ENCODE data around the gene IBA57. TPM values are rescaled to one million over a fixed set of nuclear protein-coding genes. Genes with fewer than 3 reads are reported as not detected.
"Not testable (repeated sequence)": the region's sequence is repeated elsewhere in the genome, so short reads cannot be mapped to it uniquely, and the experiment has no call there.

The IBA57 gene
- total RNA-seq, 1 experiment from 2014 or later: 0.60 TPM

GRCh38 chr1:228172591-228173527 lies 7.3 kb downstream of the IBA57 start:
- DNase-seq (ENCODE audit: low read depth): no peak

- not testable (repeated sequence) for DNase-seq (ENCODE audit: low read depth)
Measured at GRCh38 chr1:228173528-228174481, 8.2 kb downstream of the IBA57 start.

GRCh38 chr1:228174482-228175315 lies 9.1 kb downstream of the IBA57 start:
- no peak for DNase-seq (ENCODE audit: low read depth)

- DNase-seq (ENCODE audit: low read depth): no peak
Measured at GRCh38 chr1:228175316-228176023, 9.9 kb downstream of the IBA57 start.

- DNase-seq (ENCODE audit: low read depth): no peak
Measured at GRCh38 chr1:228176024-228176395, 10.4 kb downstream of the IBA57 start.

- DNase-seq (ENCODE audit: low read depth): no peak
Measured at GRCh38 chr1:228176461-228177182, 11.0 kb downstream of the IBA57 start.

DNA sequence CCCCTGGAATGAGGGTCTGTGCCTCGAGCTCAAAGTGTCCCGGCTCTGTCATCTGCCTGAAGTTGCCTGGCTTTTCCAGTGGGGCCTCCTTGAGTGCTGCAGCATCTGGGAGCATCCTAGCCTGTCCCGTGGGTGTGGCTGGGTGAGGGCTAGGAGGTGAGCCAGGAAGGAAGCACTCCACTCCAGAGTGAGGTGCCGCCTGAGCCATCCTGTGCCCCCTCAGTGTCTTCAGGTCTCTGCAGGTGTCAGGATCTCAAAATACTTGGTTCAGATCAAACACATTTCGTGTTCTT lies 11.5 kb downstream of the IBA57 start:
- DNase-seq (ENCODE audit: low read depth): no peak

- no peak for DNase-seq (ENCODE audit: low read depth)
Measured at GRCh38 chr1:228177721-228178710, 12.4 kb downstream of the IBA57 start.

DNA sequence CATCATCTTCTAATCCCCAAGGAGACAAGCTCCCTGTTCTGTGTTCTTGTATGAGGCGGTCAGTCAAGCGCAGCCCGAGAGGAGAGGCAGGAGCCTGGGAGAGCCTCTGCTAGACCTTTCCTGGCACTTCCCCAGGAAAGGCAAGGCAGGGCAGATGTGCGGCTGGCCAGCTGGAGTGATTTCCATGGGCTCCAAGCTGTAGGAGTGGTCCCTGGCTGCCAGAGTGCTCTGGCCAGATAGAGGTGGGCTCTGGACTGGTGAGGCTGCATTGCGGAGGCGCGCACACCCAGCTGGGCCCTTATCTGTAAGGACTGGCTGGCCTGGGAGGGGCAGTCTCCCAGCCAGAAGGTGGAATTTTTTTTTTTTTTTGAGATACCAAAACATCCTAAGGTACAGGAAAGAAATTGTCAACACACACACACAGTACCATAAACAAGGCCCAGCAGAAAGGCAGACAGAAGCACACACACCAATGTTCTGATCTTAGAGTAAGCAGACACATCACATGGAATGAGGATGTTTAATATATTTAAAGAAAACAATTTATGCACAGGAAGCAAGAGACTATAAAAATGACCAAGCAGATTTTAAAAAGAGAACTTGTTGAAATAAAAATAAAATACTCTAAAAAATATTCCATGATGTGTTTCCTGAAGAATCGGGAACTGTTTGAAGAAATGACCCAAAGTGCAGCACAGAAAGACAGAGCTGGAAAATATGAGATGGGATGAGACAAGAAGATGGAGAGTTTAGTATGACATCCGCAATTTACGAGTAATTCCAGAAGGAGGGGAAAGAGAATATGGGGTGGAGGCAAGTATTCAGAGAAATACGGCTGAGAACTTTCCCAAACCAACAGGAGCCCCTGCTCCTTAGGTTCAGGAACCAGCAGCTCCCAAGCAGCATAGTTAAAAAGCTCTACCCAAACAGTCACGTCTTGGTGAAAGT lies 13.4 kb downstream of the IBA57 start:
- DNase-seq (ENCODE audit: low read depth): no peak

DNA sequence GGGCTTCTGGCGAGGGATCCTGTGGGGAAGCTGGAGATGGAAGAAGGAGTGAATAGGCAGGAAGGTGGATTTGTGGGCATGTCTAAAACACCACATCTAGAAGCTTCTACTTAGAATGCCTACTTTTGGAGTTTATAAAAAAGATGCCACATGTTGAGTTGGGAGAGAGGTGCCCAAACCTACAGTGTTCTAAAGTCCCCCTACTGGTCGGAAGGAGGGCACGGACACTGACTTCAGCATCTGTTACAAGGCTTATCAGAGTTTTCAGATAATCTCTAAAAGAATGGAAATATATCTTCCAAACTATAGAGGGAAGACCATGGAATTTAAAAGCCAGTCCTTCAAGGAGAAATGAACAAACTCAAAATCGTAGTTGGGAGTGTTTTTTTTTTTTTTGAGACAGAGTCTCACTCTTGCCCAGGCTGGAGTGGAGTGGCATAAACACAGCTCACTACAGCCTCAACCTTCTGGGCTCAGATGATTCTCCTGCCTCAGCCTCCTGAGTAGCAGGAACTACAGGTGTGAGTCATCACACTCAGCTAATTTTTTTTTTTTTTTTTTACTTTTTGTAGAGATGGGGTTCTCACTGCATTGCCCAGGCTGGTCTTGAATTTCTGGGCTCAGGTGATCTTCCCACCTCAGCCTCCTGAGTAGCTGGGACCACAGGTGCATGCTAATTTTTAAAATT lies 14.8 kb downstream of the IBA57 start:
- DNase-seq (ENCODE audit: low read depth): peak; percentile 19

GRCh38 chr1:228180959-228181644 lies 15.5 kb downstream of the IBA57 start:
- DNase-seq (ENCODE audit: low read depth): no peak

- no peak for DNase-seq (ENCODE audit: low read depth)
Measured at GRCh38 chr1:228181645-228182034, 16.0 kb downstream of the IBA57 start.

GRCh38 chr1:228182296-228183030 lies 16.9 kb downstream of the IBA57 start:
- no peak for DNase-seq (ENCODE audit: low read depth)

DNA sequence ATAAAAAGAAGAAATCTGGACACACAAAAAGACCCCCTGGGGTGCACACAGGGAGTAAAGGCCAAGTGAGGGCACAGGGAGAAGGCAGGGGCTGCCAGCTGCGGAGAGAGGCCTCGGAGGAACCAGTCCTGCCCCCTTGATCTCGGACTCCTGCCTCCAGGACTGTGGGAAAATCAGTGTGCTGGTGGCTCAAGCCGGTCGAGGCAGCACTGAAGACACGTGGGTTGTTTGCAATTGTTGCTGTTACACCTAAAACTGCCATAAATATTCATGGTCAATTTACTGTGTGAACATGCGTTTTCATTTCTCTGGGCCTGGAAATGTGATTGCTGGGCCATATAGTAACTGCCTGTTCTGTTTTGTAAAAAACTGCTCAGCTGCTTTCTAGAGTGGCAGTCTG lies 18.5 kb downstream of the IBA57 start:
- no peak for DNase-seq (ENCODE audit: low read depth)

DNA sequence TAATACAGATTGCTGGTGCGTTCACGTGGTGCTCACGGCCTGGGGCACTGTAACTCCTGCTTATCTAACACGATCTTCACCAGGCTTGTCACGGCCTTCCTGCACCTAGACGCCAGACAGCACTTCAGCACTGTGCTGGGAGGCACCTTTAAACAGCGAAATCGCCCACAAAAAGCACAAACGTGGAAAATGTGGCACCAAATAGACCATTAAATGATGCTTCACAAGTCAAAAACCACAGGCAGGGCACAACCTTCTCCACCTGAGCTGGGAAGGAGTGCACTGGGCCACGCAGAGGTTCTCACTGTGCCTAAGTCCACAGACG lies 20.0 kb downstream of the IBA57 start:
- no peak for DNase-seq (ENCODE audit: low read depth)

DNA sequence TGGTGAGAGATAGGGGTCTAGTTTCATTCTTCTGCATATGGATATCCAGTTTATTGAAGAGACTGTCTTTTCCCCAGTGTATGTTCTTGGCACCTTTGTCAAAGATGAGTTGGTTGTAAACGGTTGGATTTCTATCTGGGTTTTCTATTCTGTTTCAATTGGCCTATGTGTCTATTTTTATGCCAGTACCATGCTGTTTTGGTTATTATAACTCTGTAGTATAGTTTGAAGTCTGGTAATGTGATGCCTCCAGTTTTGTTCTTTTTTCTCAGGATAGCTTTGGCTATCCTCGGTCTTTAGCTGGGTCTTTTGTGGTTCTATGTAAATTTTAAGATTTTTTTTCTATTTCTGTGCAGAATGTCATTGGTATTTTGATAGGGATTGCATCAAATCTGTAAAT lies 22.6 kb downstream of the IBA57 start:
- DNase-seq (ENCODE audit: low read depth): not testable (repeated sequence)
